CD4-positive, alpha-beta T cell (primary cell): ENCODE results near the gene EMC9. TPM values are rescaled to one million over a fixed set of nuclear protein-coding genes. Genes with fewer than 3 reads are reported as not detected.

Experiments
- ATAC-seq: fragments of 200-7000 bp; cut with Tn5 transposase; one replicate; pipeline ENCODE4 v1.10.0; 2022; ENCODE audit warnings: mild to moderate bottlenecking; ENCODE audit not compliant: poor library complexity
- CTCF ChIA-PET: fragments of 350-600 bp; sonication (Branson Sonifier 250); formaldehyde crosslinking; loops from one replicate; lab custom pipeline; 2021; ENCODE audit warnings: antibody characterized with exemption, inconsistent platforms; lab: Charles Lee
- POLR2A ChIA-PET: fragments of 350-600 bp; sonication (Branson Sonifier 250); formaldehyde crosslinking; loops from one replicate; lab custom pipeline; 2021; ENCODE audit warnings: antibody characterized with exemption, inconsistent platforms; lab: Charles Lee
- DNase-seq, 14 experiments: peaks; one replicate each; pipeline ENCODE4 v3.0.0-alpha.2; 2013 to 2020; ENCODE audit warnings: mixed read lengths in 2 of 14
- H3K27ac ChIP-seq, 2 donors: one replicate each; pipeline versions ENCODE4 v1.5.1 to v1.7.0; 2013; ENCODE audit warnings: low read length in 2 of 2, low read depth in 1 of 2, mild to moderate bottlenecking in 1 of 2
- H3K27me3 ChIP-seq, 2 experiments: 1 replicate in 1 of 2; 2 replicates in 1 of 2; pipeline versions ENCODE4 v1.6.1 to v1.7.0; 2013; ENCODE audit warnings: low read length in 2 of 2, control low read depth in 1 of 2, mild to moderate bottlenecking in 1 of 2, moderate library complexity in 1 of 2; ENCODE audit not compliant: insufficient read depth in 2 of 2, control insufficient read depth in 1 of 2
- H3K36me3 ChIP-seq: one replicate; pipeline ENCODE4 v1.6.1; 2013; ENCODE audit warnings: low read length, control low read depth; ENCODE audit not compliant: insufficient read depth
- H3K4me1 ChIP-seq: one replicate; pipeline ENCODE4 v1.6.1; 2013; ENCODE audit warnings: low read length, control low read depth; ENCODE audit not compliant: insufficient read depth
- H3K4me3 ChIP-seq: one replicate; pipeline ENCODE4 v1.5.1; 2013; ENCODE audit warnings: mild to moderate bottlenecking, low read length, moderate library complexity
- H3K9me3 ChIP-seq, 2 experiments: 1 replicate in 1 of 2; 2 replicates in 1 of 2; pipeline versions ENCODE4 v1.6.1 to v1.7.0; 2013; ENCODE audit warnings: low read length in 2 of 2, mild to moderate bottlenecking in 2 of 2, control low read depth in 1 of 2, moderate library complexity in 1 of 2; ENCODE audit not compliant: control insufficient read depth in 1 of 2, insufficient read depth in 1 of 2
- H3K27ac Mint-ChIP-seq: one replicate; pipeline ENCODE4 v1.8.0; 2020; ENCODE audit warnings: mixed read lengths
- H3K27me3 Mint-ChIP-seq: one replicate; pipeline ENCODE4 v1.8.0; 2021; ENCODE audit warnings: mixed read lengths
- H3K36me3 Mint-ChIP-seq: one replicate; pipeline ENCODE4 v1.8.0; 2021; ENCODE audit warnings: low read depth, mixed read lengths
- H3K4me1 Mint-ChIP-seq: one replicate; pipeline ENCODE4 v1.8.0; 2021; ENCODE audit warnings: low read depth, mixed read lengths
- H3K4me3 Mint-ChIP-seq: one replicate; pipeline ENCODE4 v1.8.0; 2020; ENCODE audit warnings: mild to moderate bottlenecking, mixed read lengths
- H3K9me3 Mint-ChIP-seq: one replicate; pipeline ENCODE4 v1.8.0; 2020; ENCODE audit warnings: mixed read lengths
- intact Hi-C, 2 experiments: fragments of 100-400 bp; cut with DNase I in 1 of 2; cut with micrococcal nuclease in 1 of 2; formaldehyde crosslinking; loops; one replicate each; pipeline versions ENCODE4 v1.15.1 to v1.9.0; 2023 to 2025; cut with DNase I, micrococcal nuclease
- total RNA-seq, 174 experiments: library from RNA in 2 of 174; stranded (reverse) in 2 of 174; gene quantifications; one replicate each; pipeline ENCODE4 v1.2.3 and lab custom pipeline; 2021 to 2026
- TF ChIP-seq, protein P1 (sequence below): fragments of 200-600 bp; IDR thresholded peaks from one replicate; pipeline ENCODE4 v1.8.0; 2022; ENCODE audit warnings: antibody characterized with exemption, mild to moderate bottlenecking

The EMC9 gene
- total RNA-seq, 2 experiments from 2014 or later: 11.8 to 13.1 TPM

DNA sequence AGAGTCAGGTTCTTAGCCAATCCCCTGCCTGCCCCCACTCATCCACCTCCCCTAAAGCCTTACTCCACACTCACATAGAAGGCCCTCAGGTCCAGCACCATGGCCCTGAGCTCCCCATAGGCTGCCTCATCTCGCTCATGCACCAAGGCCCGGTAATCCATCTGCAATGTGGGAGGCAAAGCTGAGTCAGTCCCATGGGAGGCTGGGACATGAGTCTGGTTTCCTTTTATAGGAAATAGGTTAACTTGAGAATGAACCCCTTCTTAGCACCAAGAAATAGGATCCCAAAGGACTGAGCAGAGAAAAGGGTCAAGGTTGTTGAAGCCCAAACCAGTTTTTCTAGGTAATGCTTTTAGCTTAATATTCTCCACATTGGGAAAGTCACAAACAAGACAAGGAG, 2.1 kb upstream of the EMC9 start:
- Histone ChIP-seq H3K9me3 (no peaks in the 10 kb centered on the region), H3K4me1 (peaks cover 62% of the 10 kb centered on the region), H3K27ac (no peak overlapping the region), H3K27me3 (no peaks in the 10 kb centered on the region), H3K4me3 (no peak overlapping the region), H3K36me3 (peaks cover 43% of the 10 kb centered on the region)
- peaks cover 75% of the 10 kb centered on the region for H3K4me1 Mint-ChIP-seq
- POLR2A ChIA-PET: interaction anchor here (0.6 to 6.4 kb wide), 4 partner anchors 8 to 35 kb away, joined by 3 to 119 read pairs (median 8); partner anchors contain the start of genes DCAF11, IRF9, NRL and PSME1
- H3K27me3 Mint-ChIP-seq: no peaks in the 10 kb centered on the region
- DNase-seq (no peak), ATAC-seq (no peak)
- H3K9me3 Mint-ChIP-seq: no peaks in the 10 kb centered on the region
- CTCF ChIA-PET: interaction anchor here (0.7 to 1.1 kb wide), 2 partner anchors 34 to 165 kb away, joined by 3 read pairs; partner anchors contain the start of gene CIDEB
- intact Hi-C loops: no loop called here
- TF ChIP-seq, protein P1, sequence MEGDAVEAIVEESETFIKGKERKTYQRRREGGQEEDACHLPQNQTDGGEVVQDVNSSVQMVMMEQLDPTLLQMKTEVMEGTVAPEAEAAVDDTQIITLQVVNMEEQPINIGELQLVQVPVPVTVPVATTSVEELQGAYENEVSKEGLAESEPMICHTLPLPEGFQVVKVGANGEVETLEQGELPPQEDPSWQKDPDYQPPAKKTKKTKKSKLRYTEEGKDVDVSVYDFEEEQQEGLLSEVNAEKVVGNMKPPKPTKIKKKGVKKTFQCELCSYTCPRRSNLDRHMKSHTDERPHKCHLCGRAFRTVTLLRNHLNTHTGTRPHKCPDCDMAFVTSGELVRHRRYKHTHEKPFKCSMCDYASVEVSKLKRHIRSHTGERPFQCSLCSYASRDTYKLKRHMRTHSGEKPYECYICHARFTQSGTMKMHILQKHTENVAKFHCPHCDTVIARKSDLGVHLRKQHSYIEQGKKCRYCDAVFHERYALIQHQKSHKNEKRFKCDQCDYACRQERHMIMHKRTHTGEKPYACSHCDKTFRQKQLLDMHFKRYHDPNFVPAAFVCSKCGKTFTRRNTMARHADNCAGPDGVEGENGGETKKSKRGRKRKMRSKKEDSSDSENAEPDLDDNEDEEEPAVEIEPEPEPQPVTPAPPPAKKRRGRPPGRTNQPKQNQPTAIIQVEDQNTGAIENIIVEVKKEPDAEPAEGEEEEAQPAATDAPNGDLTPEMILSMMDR: no peak
- H3K27ac Mint-ChIP-seq: peak overlapping the region; percentile 90
- H3K36me3 Mint-ChIP-seq: peaks cover 77% of the 10 kb centered on the region
- peak overlapping the region; percentile 66 for H3K4me3 Mint-ChIP-seq

DNA sequence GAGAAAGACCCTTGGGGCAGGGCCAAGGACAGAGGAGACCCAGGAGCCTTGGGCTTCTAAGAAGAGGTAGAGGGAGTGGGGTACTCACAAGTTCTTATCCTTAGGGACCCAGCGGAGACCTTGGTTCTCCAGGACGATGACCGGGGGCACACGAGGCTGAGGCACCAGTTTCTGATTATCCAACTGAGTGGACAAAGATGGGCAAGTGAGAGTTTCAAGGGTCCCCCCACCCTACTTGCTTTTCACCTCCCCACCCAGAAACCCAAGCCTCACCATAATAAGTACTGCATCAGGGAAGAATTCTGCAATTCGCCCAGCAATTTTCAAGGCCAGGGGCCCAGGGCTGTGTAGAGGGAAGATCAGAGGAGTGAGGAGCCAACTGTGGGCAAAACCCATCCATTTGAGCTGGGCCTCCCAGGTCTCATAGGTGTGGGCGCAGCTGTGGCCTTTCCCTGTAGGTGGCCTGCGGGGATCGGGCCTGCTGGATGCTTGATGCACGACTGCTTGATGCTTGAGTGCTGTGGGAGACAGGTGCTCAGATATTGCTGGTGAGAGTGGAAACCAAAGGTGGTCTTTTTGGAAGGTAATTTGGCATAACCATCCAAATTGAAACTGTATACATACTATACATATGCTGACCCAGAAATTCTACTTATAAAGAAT, 2.0 kb downstream of the EMC9 start:
- Mint-ChIP-seq H3K9me3 (no peaks in the 10 kb centered on the region), H3K4me1 (peaks cover 72% of the 10 kb centered on the region), H3K27me3 (no peaks in the 10 kb centered on the region), H3K27ac (peak overlapping the region; percentile 85), H3K36me3 (peaks cover 71% of the 10 kb centered on the region), H3K4me3 (peak overlapping the region; percentile 94)
- TF ChIP-seq, protein P1: no peak
- H3K27ac ChIP-seq: no peak overlapping the region
- no peak overlapping the region for H3K4me3 ChIP-seq
- intact Hi-C loops: no loop called here
- H3K4me1 ChIP-seq: peaks cover 64% of the 10 kb centered on the region
- DNase-seq: peak in 2 of 14 experiments; percentile 45 to 49
- peaks cover 45% of the 10 kb centered on the region for H3K36me3 ChIP-seq
- POLR2A ChIA-PET: interaction anchor here (0.7 to 11.7 kb wide), 4 partner anchors 9 to 76 kb away, joined by 3 to 296 read pairs (median 88); partner anchors contain the start of genes DCAF11, IRF9, MDP1 and NRL
- no peaks in the 10 kb centered on the region for H3K27me3 ChIP-seq
- no peak for ATAC-seq
- CTCF ChIA-PET: interaction anchor here (1.7 kb wide), 1 partner anchor 22 kb away, joined by 3 read pairs; the partner anchor contains the start of gene IRF9
- no peaks in the 10 kb centered on the region for H3K9me3 ChIP-seq

DNA sequence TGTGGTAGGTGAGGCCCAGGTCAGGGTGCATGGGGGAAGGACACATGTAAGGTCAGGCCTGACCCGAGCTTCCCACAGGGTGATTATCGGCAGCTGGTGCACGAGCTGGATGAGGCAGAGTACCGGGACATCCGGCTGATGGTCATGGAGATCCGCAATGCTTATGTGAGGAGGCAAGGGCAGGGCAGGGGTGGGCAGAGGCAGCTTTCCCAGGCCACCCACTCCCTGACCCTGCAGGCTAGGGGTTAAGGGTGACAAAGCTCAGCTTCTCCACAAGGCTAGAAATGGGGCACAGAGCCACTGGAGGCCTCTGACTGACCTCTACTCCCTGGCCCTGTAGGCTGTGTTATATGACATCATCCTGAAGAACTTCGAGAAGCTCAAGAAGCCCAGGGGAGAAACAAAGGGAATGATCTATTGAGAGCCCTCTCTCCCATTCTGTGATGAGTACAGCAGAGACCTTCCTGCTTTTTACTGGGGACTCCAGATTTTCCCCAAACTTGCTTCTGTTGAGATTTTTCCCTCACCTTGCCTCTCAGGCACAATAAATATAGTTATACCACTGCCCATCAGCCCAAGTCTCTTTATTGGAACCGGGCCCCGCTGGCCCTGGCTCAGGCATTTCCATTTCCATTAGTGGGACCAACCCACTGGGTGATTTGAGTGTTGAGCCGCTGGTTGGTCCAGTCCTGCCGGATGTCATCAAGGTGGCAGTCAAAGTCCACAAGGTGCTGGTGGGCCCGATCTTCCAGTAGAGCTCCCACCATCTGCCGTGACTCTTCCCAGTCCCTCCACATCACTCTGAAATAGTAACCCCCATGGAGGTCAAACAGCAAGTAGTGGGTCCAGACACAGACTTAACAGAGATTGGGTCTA, 2.8 kb downstream of the EMC9 start:
- Mint-ChIP-seq H3K4me1 (peaks cover 70% of the 10 kb centered on the region), H3K9me3 (no peaks in the 10 kb centered on the region), H3K4me3 (peak overlapping the region; percentile 94), H3K36me3 (peaks cover 63% of the 10 kb centered on the region), H3K27ac (peak overlapping the region; percentile 85), H3K27me3 (no peaks in the 10 kb centered on the region)
- Histone ChIP-seq H3K4me1 (peaks cover 58% of the 10 kb centered on the region), H3K36me3 (peaks cover 38% of the 10 kb centered on the region), H3K27ac (peak overlapping the region in 1 of 2 donors; percentile 15), H3K9me3 (no peaks in the 10 kb centered on the region), H3K4me3 (no peak overlapping the region), H3K27me3 (no peaks in the 10 kb centered on the region)
- ATAC-seq (no peak), DNase-seq (peak in 1 of 14 experiments; percentile 21)
- TF ChIP-seq, protein P1: no peak
- intact Hi-C loops: no loop called here
- POLR2A ChIA-PET: interaction anchor here (3.4 to 11.7 kb wide), 3 partner anchors 10 to 23 kb away, joined by 61 to 296 read pairs (median 127); partner anchors contain the start of genes DCAF11, IRF9, NRL and PSME2
- CTCF ChIA-PET: interaction anchor here (0.7 to 5.0 kb wide), 6 partner anchors 8 to 158 kb away, joined by 3 to 33 read pairs (median 4); partner anchors contain the start of genes IRF9 and RNF31
